Eye (tissue), 1 donor: ENCODE results near the gene ZSWIM1.
"Not testable (repeated sequence)": the region's sequence is repeated elsewhere in the genome, so short reads cannot be mapped to it uniquely, and the experiment has no call there.

Experiments
- DNase-seq: peaks from one replicate; pipeline ENCODE4 v3.0.0-alpha.2; 2015

The ZSWIM1 gene

GRCh38 chr20:45890077-45890984, 9.3 kb downstream of the ZSWIM1 start:
- DNase-seq = peak; percentile 95

GRCh38 chr20:45890985-45891983, 10.3 kb downstream of the ZSWIM1 start, which contains the start of the genes CTSA and NEURL2:
Gene CTSA (plus strand): TSS chr20:45891335. CDS start chr20:45891569, 234 bp downstream.
Gene NEURL2 (minus strand): TSS chr20:45891208. CDS start chr20:45890991, 217 bp downstream.
- DNase-seq = peak; percentile 97

GRCh38 chr20:45892049-45892825, 11.2 kb downstream of the ZSWIM1 start:
- DNase-seq = no peak

GRCh38 chr20:45892828-45893500, 11.9 kb downstream of the ZSWIM1 start:
- DNase-seq = no peak

- no peak for DNase-seq
These were observed 12.8 kb downstream of the ZSWIM1 start for GRCh38 chr20:45893831-45894230.

- DNase-seq = no peak
These were observed 13.8 kb downstream of the ZSWIM1 start for GRCh38 chr20:45894797-45895196.

GRCh38 chr20:45896641-45897161, 15.7 kb downstream of the ZSWIM1 start:
- no peak for DNase-seq

- no peak for DNase-seq
These were observed 16.3 kb downstream of the ZSWIM1 start for GRCh38 chr20:45897289-45897688.

- DNase-seq = no peak
These were observed 16.7 kb downstream of the ZSWIM1 start for GRCh38 chr20:45897692-45898091.

- no peak for DNase-seq
These were observed 17.3 kb downstream of the ZSWIM1 start for GRCh38 chr20:45898285-45898684.

- no peak for DNase-seq
These were observed 18.2 kb downstream of the ZSWIM1 start for GRCh38 chr20:45899046-45899835.

GRCh38 chr20:45901332-45901731, 20.3 kb downstream of the ZSWIM1 start:
- not testable (repeated sequence) for DNase-seq

GRCh38 chr20:45902199-45902701, 21.2 kb downstream of the ZSWIM1 start:
- no peak for DNase-seq

GRCh38 chr20:45904583-45905504, 23.8 kb downstream of the ZSWIM1 start:
- no peak for DNase-seq

- no peak for DNase-seq
These were observed 24.6 kb downstream of the ZSWIM1 start for GRCh38 chr20:45905505-45906079.

- DNase-seq = no peak
These were observed 26.4 kb downstream of the ZSWIM1 start for GRCh38 chr20:45907219-45907948.

- DNase-seq = no peak
These were observed 27.1 kb downstream of the ZSWIM1 start for GRCh38 chr20:45908084-45908483.

GRCh38 chr20:45909336-45909808, 28.3 kb downstream of the ZSWIM1 start:
- no peak for DNase-seq
